ENCODE measurements around the gene GRIP1. TPM values are rescaled to one million over a fixed set of nuclear protein-coding genes. Genes with fewer than 3 reads are reported as not detected.

Gene GRIP1
- total RNA-seq, 2 experiments from 2014 or later = 0.61 to 1.9 TPM

- Mint-ChIP-seq H3K36me3 (peaks cover 3% of the 10 kb centered on the region), H3K9me3 (ENCODE audit: low read depth) (no peaks in the 10 kb centered on the region), H3K4me1 (peaks cover 12% of the 10 kb centered on the region), H3K27me3 (peaks cover 15% of the 10 kb centered on the region), H3K4me3 (no peak overlapping the region), H3K27ac (no peak overlapping the region)
- ATAC-seq (no peak), DNase-seq (no peak)
- CTCF ChIA-PET = interaction anchor here (0.7 to 2.1 kb wide), 12 partner anchors 8 to 439 kb away, joined by 3 to 8 read pairs (median 5); no protein-coding TSS in a partner anchor
These were observed 30.0 kb upstream of the GRIP1 start for GRCh38 chr12:66708704-66709456.

- no peaks in the 10 kb centered on the region for H3K9me3 Mint-ChIP-seq (ENCODE audit: low read depth)
- ATAC-seq (no peak), DNase-seq (no peak)
- H3K36me3 Mint-ChIP-seq = no peaks in the 10 kb centered on the region
- peaks cover 4% of the 10 kb centered on the region for H3K4me1 Mint-ChIP-seq
- CTCF ChIA-PET = no interaction called here
- no peak overlapping the region for H3K4me3 Mint-ChIP-seq
- peaks cover 31% of the 10 kb centered on the region for H3K27me3 Mint-ChIP-seq
- H3K27ac Mint-ChIP-seq = no peak overlapping the region
These were observed 28.3 kb upstream of the GRIP1 start for GRCh38 chr12:66707002-66707697.

GRCh38 chr12:66699738-66700482, 21.0 kb upstream of the GRIP1 start:
- no peak for ATAC-seq
- peaks cover 7% of the 10 kb centered on the region for H3K4me1 Mint-ChIP-seq
- peaks cover 49% of the 10 kb centered on the region for H3K27me3 Mint-ChIP-seq
- DNase-seq = no peak
- H3K4me3 Mint-ChIP-seq = no peak overlapping the region
- no peak overlapping the region for H3K27ac Mint-ChIP-seq
- CTCF ChIA-PET = interaction anchor here (1.4 to 1.5 kb wide), 2 partner anchors 9 to 430 kb away, joined by 5 read pairs; no protein-coding TSS in a partner anchor
- H3K9me3 Mint-ChIP-seq (ENCODE audit: low read depth) = no peaks in the 10 kb centered on the region
- no peaks in the 10 kb centered on the region for H3K36me3 Mint-ChIP-seq

DNA sequence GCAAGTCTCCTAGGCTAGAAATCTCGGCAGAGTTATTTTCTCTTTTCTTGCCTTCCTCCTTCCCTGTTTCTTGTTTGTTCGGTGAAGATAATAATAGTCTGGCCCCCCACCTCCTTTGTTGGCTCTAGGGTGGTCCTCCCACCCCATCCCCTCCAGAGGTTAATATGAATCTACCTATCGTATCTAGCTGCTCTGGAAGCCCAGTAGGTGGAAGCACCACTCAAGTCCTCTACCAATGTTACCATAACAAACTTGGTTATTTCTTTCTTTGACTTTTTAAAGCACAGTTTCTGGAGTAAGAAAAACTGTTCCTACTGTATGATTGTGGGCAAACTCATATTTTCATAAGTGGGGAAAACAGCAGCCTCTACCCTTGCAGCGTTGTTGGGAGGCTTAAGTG, 19.7 kb upstream of the GRIP1 start:
- CTCF ChIA-PET = interaction anchor here (1.4 kb wide), 1 partner anchor 429 kb away, joined by 5 read pairs; no protein-coding TSS in a partner anchor
- Mint-ChIP-seq H3K4me1 (peaks cover 7% of the 10 kb centered on the region), H3K36me3 (no peaks in the 10 kb centered on the region), H3K27me3 (peaks cover 43% of the 10 kb centered on the region), H3K27ac (no peak overlapping the region), H3K4me3 (no peak overlapping the region), H3K9me3 (ENCODE audit: low read depth) (no peaks in the 10 kb centered on the region)
- DNase-seq = no peak
- ATAC-seq = no peak

DNA sequence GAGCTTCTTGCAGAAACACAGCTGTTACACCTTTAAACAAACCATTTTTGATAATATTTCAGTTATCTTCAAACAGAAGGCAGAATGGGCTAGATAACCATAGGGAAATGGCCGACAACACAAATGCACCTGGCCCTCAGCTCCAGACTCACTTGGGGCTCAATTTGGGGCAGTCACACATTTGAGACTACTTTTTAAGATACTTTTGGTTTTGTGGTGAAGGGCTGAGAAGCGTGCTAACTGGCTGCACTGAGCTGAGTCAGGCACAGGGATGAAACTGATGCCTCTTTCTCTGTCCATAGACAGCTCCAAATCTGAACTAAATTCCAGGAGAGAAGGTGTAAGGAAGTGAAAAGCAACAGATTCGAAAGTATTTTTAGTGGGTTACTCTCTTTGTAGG, 18.5 kb upstream of the GRIP1 start:
- Mint-ChIP-seq H3K9me3 (ENCODE audit: low read depth) (no peaks in the 10 kb centered on the region), H3K27ac (no peak overlapping the region), H3K4me3 (no peak overlapping the region), H3K36me3 (no peaks in the 10 kb centered on the region), H3K27me3 (peaks cover 33% of the 10 kb centered on the region), H3K4me1 (peaks cover 7% of the 10 kb centered on the region)
- ATAC-seq (no peak), DNase-seq (no peak)
- CTCF ChIA-PET = interaction anchor here (1.0 kb wide), 1 partner anchor 25 kb away, joined by 3 read pairs; no protein-coding TSS in a partner anchor

DNA sequence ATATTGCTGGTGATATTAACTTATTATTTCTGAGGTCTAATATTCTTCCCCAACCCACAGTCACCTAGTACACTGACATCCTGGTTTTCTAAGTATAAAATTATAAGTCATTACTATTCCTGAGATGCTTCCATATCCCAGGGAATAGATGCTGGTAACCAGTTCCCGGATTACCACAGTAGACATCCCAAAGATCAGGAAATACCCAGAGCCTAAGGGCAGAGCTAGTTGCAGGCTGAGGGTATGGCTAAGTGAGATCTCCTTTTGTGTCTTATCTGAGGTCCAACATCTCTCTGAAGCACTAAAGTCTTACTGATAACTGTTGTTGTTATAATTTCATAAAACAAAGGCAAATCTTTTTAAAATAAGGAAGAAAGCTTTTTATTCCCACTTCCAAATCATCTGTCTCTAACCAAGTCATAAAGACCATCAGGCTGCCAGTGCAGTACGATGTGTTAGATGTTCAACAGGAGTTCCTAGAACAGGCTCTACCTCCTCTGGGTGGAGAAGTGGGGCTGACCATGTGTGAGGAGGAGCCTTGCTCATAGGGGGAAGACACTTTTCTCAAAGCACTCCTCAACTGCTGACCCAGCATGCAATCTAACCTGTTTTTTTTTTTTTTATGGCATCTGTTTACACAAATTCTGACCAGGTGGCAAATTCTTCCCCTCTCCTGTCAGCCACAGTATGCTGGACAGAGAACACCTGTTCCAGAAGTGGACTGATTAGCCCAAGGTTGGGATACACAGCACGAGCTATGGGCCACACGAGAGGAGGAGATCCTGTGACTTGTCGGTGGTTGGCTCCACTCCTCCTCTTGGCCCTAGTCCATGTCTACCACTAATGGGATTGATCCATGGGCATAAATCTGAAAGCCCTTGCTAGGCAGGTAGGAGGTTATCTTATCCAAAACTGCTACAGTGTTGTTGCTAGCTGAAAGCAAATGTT, 16.1 kb upstream of the GRIP1 start:
- H3K4me1 Mint-ChIP-seq = peaks cover 7% of the 10 kb centered on the region
- no peak for DNase-seq
- no peak overlapping the region for H3K4me3 Mint-ChIP-seq
- H3K36me3 Mint-ChIP-seq = no peaks in the 10 kb centered on the region
- no peak for ATAC-seq
- H3K27me3 Mint-ChIP-seq = peaks cover 19% of the 10 kb centered on the region
- CTCF ChIA-PET = interaction anchor here (0.8 to 2.0 kb wide), 11 partner anchors 9 to 425 kb away, joined by 3 to 8 read pairs (median 5); no protein-coding TSS in a partner anchor
- no peak overlapping the region for H3K27ac Mint-ChIP-seq
- no peaks in the 10 kb centered on the region for H3K9me3 Mint-ChIP-seq (ENCODE audit: low read depth)

DNA sequence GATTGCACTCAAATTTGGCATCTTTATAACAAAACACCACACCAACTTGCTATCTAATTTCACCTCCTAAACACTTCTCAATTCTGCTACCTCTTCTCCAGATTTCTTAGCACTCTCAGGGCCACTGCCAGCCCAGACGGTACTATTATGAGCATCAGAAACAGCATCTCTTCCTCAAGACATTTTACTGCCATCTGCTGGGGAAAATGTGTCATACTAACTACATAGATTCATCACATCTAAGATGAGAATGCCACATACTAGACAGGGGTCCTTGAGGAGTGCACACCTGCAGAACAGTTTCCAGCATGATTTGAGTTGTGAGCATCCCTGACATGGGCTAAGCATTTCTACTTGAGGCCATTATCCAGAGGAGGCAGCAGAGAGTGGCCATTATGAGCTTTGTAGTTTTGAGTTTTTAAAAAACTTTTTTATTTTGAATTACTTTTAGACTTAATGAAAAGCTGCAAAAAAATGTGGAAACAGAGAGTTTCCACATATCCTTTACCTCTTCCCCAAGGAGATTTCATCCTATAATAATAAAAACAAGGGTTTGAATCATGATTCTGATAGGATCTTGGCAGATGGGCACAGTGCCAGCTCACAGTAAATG, 15.1 kb upstream of the GRIP1 start:
- Mint-ChIP-seq H3K4me3 (no peak overlapping the region), H3K27ac (no peak overlapping the region), H3K4me1 (peaks cover 7% of the 10 kb centered on the region), H3K27me3 (peaks cover 19% of the 10 kb centered on the region), H3K36me3 (no peaks in the 10 kb centered on the region), H3K9me3 (ENCODE audit: low read depth) (no peaks in the 10 kb centered on the region)
- CTCF ChIA-PET = interaction anchor here (0.8 to 2.0 kb wide), 8 partner anchors 8 to 424 kb away, joined by 3 to 8 read pairs (median 4); no protein-coding TSS in a partner anchor
- DNase-seq (no peak), ATAC-seq (peak; percentile 85)

GRCh38 chr12:66692986-66693385, 14.1 kb upstream of the GRIP1 start:
- Mint-ChIP-seq H3K4me1 (peaks cover 3% of the 10 kb centered on the region), H3K27ac (no peak overlapping the region), H3K36me3 (no peaks in the 10 kb centered on the region), H3K27me3 (peaks cover 22% of the 10 kb centered on the region), H3K9me3 (ENCODE audit: low read depth) (no peaks in the 10 kb centered on the region), H3K4me3 (no peak overlapping the region)
- CTCF ChIA-PET = interaction anchor here (1.0 to 2.2 kb wide), 6 partner anchors 9 to 423 kb away, joined by 3 to 8 read pairs (median 4); no protein-coding TSS in a partner anchor
- DNase-seq (no peak), ATAC-seq (no peak)

DNA sequence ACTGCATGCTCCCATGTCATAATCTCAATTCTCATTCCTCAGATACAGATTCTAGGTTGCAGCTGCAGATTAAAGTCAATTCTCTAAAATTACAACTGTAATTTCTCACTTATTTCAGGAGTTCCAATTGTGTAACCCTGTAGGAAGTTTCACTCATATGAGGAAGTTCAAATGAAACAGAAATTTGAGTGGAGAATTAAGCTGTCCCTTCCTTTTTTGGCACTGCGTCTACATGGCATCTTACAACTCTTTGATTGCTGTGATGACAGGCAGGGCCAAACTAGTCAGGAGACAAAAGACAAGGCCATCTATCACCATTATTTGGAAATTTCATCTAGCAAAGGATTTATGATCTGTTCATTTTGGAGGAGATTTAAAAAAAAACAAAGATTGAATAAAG, 13.3 kb upstream of the GRIP1 start:
- H3K4me3 Mint-ChIP-seq = no peak overlapping the region
- H3K27me3 Mint-ChIP-seq = peaks cover 18% of the 10 kb centered on the region
- H3K4me1 Mint-ChIP-seq = no peaks in the 10 kb centered on the region
- CTCF ChIA-PET = interaction anchor here (1.0 to 2.2 kb wide), 4 partner anchors 9 to 422 kb away, joined by 3 to 8 read pairs (median 3); no protein-coding TSS in a partner anchor
- no peaks in the 10 kb centered on the region for H3K36me3 Mint-ChIP-seq
- H3K9me3 Mint-ChIP-seq (ENCODE audit: low read depth) = no peaks in the 10 kb centered on the region
- no peak overlapping the region for H3K27ac Mint-ChIP-seq
- DNase-seq (no peak), ATAC-seq (no peak)

DNA sequence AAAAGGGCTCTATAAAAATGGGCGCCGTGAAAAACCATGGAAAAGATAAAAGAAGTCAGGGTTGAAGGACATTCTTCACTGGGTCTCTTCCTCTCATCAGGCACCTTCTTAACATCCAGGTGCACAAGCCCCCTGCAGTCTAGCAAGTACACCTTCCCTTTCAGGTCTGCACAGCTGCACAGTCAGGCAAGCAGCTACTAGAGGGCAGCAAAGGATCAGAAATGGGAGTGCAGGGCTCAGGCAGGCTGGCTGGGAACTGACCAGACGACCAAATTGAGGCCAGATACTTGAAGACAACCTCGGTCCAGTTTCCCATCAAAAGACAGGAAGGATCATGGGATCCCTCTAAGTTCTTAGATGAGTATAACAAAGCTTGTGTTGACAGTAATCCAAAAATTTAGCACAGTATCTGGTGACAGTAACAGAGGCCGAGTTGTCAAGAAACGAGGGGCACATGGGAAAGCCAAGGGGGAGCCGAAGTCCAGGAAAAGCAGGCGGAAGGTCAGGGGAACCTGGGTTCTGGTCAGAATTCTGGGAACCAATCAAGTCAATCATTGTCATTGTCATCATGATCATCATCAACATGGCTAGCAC, 10.1 kb upstream of the GRIP1 start:
- ATAC-seq = peak; percentile 67
- H3K36me3 Mint-ChIP-seq = no peaks in the 10 kb centered on the region
- H3K27ac Mint-ChIP-seq = no peak overlapping the region
- CTCF ChIA-PET = interaction anchor here (0.6 to 1.4 kb wide), 5 partner anchors 13 to 419 kb away, joined by 3 to 5 read pairs (median 3); no protein-coding TSS in a partner anchor
- H3K4me1 Mint-ChIP-seq = no peaks in the 10 kb centered on the region
- no peak overlapping the region for H3K4me3 Mint-ChIP-seq
- DNase-seq = peak; percentile 49
- H3K27me3 Mint-ChIP-seq = peaks cover 13% of the 10 kb centered on the region
- H3K9me3 Mint-ChIP-seq (ENCODE audit: low read depth) = no peaks in the 10 kb centered on the region

GRCh38 chr12:66684222-66684621, 5.3 kb upstream of the GRIP1 start:
- no peak for DNase-seq
- Mint-ChIP-seq H3K9me3 (ENCODE audit: low read depth) (no peaks in the 10 kb centered on the region), H3K4me3 (no peak overlapping the region), H3K36me3 (no peaks in the 10 kb centered on the region), H3K4me1 (no peaks in the 10 kb centered on the region), H3K27me3 (peaks cover 27% of the 10 kb centered on the region), H3K27ac (no peak overlapping the region)
- CTCF ChIA-PET = interaction anchor here (0.9 kb wide), 1 partner anchor 9 kb away, joined by 3 read pairs; no protein-coding TSS in a partner anchor
- ATAC-seq = no peak
